ENCODE data around the gene PKMYT1. TPM values are rescaled to one million over a fixed set of nuclear protein-coding genes. Genes with fewer than 3 reads are reported as not detected.

The PKMYT1 gene
- total and polyA plus RNA-seq, 9 of the 15 experiments (the other 6 are each of a cell fraction or from before 2014, with no cell fraction given) = 8.7 to 201 (median 37.8) TPM

GRCh38 chr16:3029491-3030221, 49.4 kb upstream of the PKMYT1 start:
- H4K20me1 ChIP-seq (replicated peaks; ENCODE audit: control insufficient read depth, insufficient read depth, low read length) = peaks cover 3% of the 10 kb centered on the region; the same call in 1 of the 2 replicates
- H3K9ac ChIP-seq (ENCODE audit: insufficient read depth in 1 of 2, low read depth in 2 of 2, low read length in 2 of 2) = peak overlapping the region; percentile 40 to 89; a peak in 3 of 4 replicates
- H2AFZ ChIP-seq (ENCODE audit: low read depth, low read length) = peak overlapping the region; percentile 71
- no peaks in the 10 kb centered on the region for H3K9me3 ChIP-seq (replicated peaks; ENCODE audit: control insufficient read depth, insufficient read depth, low read depth, low read length)
- H3K79me2 ChIP-seq (ENCODE audit: control insufficient read depth, insufficient read depth, low read length) = peaks cover 5% of the 10 kb centered on the region; the same call in 1 of the 3 replicates
- peak overlapping the region; percentile 23; the same call in 1 of the 2 replicates for H3K4me3 ChIP-seq
- peaks cover 24% of the 10 kb centered on the region; the same call in 2 of the 3 replicates for H3K36me3 ChIP-seq (ENCODE audit: control insufficient read depth, insufficient read depth, low read length)
- FAIRE-seq (peak; percentile 29), ATAC-seq (peak; percentile 69), DNase-seq (ENCODE audit: extremely low read depth in 1 of 4, low spot score in 3 of 4) (peak; percentile 59 to 80 (median 62))
- peaks cover 20 to 51% of the 10 kb centered on the region in 2 experiments; a peak in 4 of 5 replicates for H3K27me3 ChIP-seq (ENCODE audit: control insufficient read depth in 2 of 2, insufficient read depth in 2 of 2, low read length in 2 of 2)
- H3K4me1 ChIP-seq (replicated peaks in 1 of 2; ENCODE audit: control insufficient read depth in 2 of 2, insufficient read depth in 2 of 2, low read length in 2 of 2) = peaks cover 15 to 62% of the 10 kb centered on the region in 2 experiments
- BruUV-seq (replicated peaks) = no TSS peak
- WGBS (ENCODE audit: insufficient coverage, low coverage, missing lambda C conversion rate) = 6% methylated on average over 54 of the region's 59 CpGs
- no peak overlapping the region for H3K27ac ChIP-seq (ENCODE audit: extremely low read depth, low read depth, low read length)
- CTCF ChIA-PET (ENCODE audit: low intra/inter-chr PET ratio) = no interaction called here
- H3K9me1 ChIP-seq (ENCODE audit: control insufficient read depth, insufficient read depth, low read length) = no peaks in the 10 kb centered on the region
- POLR2A ChIA-PET = interaction anchor here (0.6 to 2.2 kb wide), 6 partner anchors 7 to 120 kb away, joined by 3 to 13 read pairs (median 3); partner anchors contain the start of genes HCFC1R1, THOC6 and TNFRSF12A
- intact Hi-C loops (cut with micrococcal nuclease) (loop anchor here (10.0 kb wide), 1 partner anchor 65 kb away; the partner anchor contains the start of genes KREMEN2 and PAQR4), in situ Hi-C loops (cut with MboI) (no loop called here)
- H3K4me2 ChIP-seq (ENCODE audit: insufficient read depth, low read length) = peak overlapping the region; percentile 67
- TF ChIP-seq FIP1L1 (IDR thresholded peaks at IDR 0.05; ENCODE audit: low read depth, low read length, poor library complexity, severe bottlenecking) = no peak
- TF ChIP-seq CTBP1 (IDR thresholded peaks at IDR 0.05; ENCODE audit: borderline replicate concordance) = peak; percentile 86
- TF ChIP-seq SRSF3 (IDR thresholded peaks at IDR 0.05; ENCODE audit: insufficient read depth, low read length) = no peak
- TF ChIP-seq MNT (conservative IDR thresholded peaks at IDR 0.05) = peak in 1 of 2 experiments; percentile 50; a peak in 1 of 4 replicates
- TF ChIP-seq ZNF263 (CRISPR knock-in tag; IDR thresholded peaks at IDR 0.05; ENCODE audit: borderline replicate concordance) = no peak
- TF ChIP-seq HNRNPK (IDR thresholded peaks at IDR 0.05; ENCODE audit: low read depth, low read length, poor library complexity, severe bottlenecking) = no peak
- TF ChIP-seq, protein P1, sequence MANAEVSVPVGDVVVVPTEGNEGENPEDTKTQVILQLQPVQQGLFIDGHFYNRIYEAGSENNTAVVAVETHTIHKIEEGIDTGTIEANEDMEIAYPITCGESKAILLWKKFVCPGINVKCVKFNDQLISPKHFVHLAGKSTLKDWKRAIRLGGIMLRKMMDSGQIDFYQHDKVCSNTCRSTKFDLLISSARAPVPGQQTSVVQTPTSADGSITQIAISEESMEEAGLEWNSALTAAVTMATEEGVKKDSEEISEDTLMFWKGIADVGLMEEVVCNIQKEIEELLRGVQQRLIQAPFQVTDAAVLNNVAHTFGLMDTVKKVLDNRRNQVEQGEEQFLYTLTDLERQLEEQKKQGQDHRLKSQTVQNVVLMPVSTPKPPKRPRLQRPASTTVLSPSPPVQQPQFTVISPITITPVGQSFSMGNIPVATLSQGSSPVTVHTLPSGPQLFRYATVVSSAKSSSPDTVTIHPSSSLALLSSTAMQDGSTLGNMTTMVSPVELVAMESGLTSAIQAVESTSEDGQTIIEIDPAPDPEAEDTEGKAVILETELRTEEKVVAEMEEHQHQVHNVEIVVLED (CRISPR knock-in tag; IDR thresholded peaks at IDR 0.05) = peak; percentile 78
- no peak for TF ChIP-seq PTBP1 (IDR thresholded peaks at IDR 0.05; ENCODE audit: low read depth, low read length)
- TF ChIP-seq ZBTB33 (CRISPR knock-in tag; IDR thresholded peaks at IDR 0.05) = no peak
- TF ChIP-seq POLR3A (IDR thresholded peaks at IDR 0.05; ENCODE audit: borderline replicate concordance, extremely low read depth, insufficient read depth, insufficient read length) = no peak
- peak; percentile 69 for TF ChIP-seq POLR2G (IDR thresholded peaks at IDR 0.05; ENCODE audit: low read depth, low read length)
- no peak for TF ChIP-seq ZNF551 (CRISPR knock-in tag; IDR thresholded peaks at IDR 0.05)
- TF ChIP-seq, protein P2, sequence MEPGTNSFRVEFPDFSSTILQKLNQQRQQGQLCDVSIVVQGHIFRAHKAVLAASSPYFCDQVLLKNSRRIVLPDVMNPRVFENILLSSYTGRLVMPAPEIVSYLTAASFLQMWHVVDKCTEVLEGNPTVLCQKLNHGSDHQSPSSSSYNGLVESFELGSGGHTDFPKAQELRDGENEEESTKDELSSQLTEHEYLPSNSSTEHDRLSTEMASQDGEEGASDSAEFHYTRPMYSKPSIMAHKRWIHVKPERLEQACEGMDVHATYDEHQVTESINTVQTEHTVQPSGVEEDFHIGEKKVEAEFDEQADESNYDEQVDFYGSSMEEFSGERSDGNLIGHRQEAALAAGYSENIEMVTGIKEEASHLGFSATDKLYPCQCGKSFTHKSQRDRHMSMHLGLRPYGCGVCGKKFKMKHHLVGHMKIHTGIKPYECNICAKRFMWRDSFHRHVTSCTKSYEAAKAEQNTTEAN (CRISPR knock-in tag; IDR thresholded peaks at IDR 0.05) = no peak
